Measurements from ENCODE around the gene PLEKHA7.

DNA sequence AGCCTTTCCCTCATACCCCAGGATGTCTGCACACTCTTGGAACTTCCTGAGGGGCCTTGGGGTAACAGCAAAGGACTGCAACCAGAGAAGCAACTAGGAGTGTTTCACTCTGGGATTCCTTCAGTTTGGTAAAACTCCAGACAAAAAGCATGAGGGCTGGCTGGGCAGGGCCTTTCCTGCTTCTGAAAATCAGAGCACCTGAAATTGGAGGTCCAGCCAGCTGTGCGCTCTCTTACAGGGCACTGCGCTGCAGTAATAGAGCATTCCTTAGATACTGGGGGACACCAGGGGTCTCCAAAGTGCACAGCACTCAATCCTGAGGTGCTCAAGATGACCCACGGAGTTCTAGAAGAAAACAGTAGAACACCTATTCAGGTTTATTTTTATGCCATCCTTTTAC is 49.7 kb downstream of the PLEKHA7 start:
- TF ChIP-seq, protein P1, sequence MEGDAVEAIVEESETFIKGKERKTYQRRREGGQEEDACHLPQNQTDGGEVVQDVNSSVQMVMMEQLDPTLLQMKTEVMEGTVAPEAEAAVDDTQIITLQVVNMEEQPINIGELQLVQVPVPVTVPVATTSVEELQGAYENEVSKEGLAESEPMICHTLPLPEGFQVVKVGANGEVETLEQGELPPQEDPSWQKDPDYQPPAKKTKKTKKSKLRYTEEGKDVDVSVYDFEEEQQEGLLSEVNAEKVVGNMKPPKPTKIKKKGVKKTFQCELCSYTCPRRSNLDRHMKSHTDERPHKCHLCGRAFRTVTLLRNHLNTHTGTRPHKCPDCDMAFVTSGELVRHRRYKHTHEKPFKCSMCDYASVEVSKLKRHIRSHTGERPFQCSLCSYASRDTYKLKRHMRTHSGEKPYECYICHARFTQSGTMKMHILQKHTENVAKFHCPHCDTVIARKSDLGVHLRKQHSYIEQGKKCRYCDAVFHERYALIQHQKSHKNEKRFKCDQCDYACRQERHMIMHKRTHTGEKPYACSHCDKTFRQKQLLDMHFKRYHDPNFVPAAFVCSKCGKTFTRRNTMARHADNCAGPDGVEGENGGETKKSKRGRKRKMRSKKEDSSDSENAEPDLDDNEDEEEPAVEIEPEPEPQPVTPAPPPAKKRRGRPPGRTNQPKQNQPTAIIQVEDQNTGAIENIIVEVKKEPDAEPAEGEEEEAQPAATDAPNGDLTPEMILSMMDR (IDR thresholded peaks at IDR 0.05; ENCODE audit: insufficient read depth, low read length) = no peak
- TF ChIP-seq POLR2AphosphoS5 (IDR thresholded peaks at IDR 0.05; ENCODE audit: low read depth) (no peak), GABPA (IDR thresholded peaks at IDR 0.05; ENCODE audit: low read depth) (no peak), SPI1 (IDR thresholded peaks at IDR 0.05; ENCODE audit: borderline replicate concordance, low read depth) (no peak)
- TF ChIP-seq, protein P2, sequence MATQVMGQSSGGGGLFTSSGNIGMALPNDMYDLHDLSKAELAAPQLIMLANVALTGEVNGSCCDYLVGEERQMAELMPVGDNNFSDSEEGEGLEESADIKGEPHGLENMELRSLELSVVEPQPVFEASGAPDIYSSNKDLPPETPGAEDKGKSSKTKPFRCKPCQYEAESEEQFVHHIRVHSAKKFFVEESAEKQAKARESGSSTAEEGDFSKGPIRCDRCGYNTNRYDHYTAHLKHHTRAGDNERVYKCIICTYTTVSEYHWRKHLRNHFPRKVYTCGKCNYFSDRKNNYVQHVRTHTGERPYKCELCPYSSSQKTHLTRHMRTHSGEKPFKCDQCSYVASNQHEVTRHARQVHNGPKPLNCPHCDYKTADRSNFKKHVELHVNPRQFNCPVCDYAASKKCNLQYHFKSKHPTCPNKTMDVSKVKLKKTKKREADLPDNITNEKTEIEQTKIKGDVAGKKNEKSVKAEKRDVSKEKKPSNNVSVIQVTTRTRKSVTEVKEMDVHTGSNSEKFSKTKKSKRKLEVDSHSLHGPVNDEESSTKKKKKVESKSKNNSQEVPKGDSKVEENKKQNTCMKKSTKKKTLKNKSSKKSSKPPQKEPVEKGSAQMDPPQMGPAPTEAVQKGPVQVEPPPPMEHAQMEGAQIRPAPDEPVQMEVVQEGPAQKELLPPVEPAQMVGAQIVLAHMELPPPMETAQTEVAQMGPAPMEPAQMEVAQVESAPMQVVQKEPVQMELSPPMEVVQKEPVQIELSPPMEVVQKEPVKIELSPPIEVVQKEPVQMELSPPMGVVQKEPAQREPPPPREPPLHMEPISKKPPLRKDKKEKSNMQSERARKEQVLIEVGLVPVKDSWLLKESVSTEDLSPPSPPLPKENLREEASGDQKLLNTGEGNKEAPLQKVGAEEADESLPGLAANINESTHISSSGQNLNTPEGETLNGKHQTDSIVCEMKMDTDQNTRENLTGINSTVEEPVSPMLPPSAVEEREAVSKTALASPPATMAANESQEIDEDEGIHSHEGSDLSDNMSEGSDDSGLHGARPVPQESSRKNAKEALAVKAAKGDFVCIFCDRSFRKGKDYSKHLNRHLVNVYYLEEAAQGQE (IDR thresholded peaks at IDR 0.05; ENCODE audit: insufficient replicate concordance, low read depth) = no peak
